Fibroblast of villous mesenchyme (primary cell): Measurements from ENCODE around the gene CENPT. TPM values are rescaled to one million over a fixed set of nuclear protein-coding genes. Genes with fewer than 3 reads are reported as not detected.

Source experiments
- DNase-seq: peaks from one replicate; pipeline ENCODE4 v3.0.0-alpha.2; 2010; ENCODE audit warnings: low read depth
- H3K4me3 ChIP-seq: 2 replicates; pipeline ENCODE4 v1.5.1; 2011; ENCODE audit warnings: low read depth, mild to moderate bottlenecking, low read length
- total RNA-seq: library from RNA; depleted of rRNA; stranded (reverse); fragments of >200 nt; gene quantifications from 2 replicates; pipeline ENCODE4 v1.2.3, GENCODE V29; 2012
- TF ChIP-seq, protein P1 (sequence below): IDR thresholded peaks from 2 replicates; pipeline ENCODE4 v1.5.1; 2012; ENCODE audit warnings: low read depth, mild to moderate bottlenecking, low read length; ENCODE audit not compliant: insufficient read depth

CENPT gene
- total RNA-seq, 1 donor, result 39.7 TPM

DNA sequence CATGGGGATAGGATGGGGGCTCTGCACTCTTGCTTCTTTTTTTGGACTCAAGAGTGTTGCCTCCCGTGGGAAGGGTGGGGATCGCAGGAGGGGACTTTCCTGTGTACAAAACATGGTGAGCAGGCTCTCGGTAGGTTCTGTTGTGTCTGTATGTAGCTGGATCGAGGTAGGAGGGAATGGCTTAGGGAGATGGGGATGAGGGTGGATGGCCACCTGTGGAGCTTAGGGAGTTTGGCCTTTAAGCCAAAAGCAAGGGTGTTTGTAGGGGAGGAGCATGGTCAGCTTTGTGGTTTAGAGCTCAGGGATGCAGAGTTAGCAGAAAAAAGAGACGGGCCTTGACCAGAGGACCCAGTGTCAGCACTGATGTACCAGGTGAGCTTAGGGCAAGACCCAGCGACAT is 14.4 kb upstream of the CENPT start:
- H3K4me3 ChIP-seq, result no peak overlapping the region
- DNase-seq, result no peak
- TF ChIP-seq, protein P1, sequence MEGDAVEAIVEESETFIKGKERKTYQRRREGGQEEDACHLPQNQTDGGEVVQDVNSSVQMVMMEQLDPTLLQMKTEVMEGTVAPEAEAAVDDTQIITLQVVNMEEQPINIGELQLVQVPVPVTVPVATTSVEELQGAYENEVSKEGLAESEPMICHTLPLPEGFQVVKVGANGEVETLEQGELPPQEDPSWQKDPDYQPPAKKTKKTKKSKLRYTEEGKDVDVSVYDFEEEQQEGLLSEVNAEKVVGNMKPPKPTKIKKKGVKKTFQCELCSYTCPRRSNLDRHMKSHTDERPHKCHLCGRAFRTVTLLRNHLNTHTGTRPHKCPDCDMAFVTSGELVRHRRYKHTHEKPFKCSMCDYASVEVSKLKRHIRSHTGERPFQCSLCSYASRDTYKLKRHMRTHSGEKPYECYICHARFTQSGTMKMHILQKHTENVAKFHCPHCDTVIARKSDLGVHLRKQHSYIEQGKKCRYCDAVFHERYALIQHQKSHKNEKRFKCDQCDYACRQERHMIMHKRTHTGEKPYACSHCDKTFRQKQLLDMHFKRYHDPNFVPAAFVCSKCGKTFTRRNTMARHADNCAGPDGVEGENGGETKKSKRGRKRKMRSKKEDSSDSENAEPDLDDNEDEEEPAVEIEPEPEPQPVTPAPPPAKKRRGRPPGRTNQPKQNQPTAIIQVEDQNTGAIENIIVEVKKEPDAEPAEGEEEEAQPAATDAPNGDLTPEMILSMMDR, result no peak

GRCh38 chr16:67860589-67861398 is 13.3 kb upstream of the CENPT start:
- DNase-seq, result peak; percentile 61
- TF ChIP-seq, protein P1, result no peak
- H3K4me3 ChIP-seq, result no peak overlapping the region

DNA sequence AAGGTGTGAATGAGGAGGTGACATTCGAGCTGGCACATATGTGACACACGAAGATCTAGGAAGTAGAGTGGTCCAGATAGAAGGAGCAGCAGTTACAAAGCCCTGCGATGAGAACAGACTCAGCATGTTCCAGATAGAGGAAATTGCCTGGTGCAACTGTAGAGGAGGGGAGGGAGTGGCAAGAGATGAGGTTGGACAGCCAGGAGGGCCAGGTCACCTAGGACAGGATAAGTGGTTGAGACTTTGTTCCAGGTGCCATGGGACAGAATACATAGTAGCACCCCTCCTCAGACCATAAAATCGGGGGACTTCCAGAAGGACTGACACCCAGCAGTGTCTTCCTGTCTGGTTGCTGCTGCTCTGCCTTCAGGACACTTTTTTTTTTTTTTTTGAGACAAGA is 11.0 kb upstream of the CENPT start:
- H3K4me3 ChIP-seq, result no peak overlapping the region
- DNase-seq, result no peak
- TF ChIP-seq, protein P1, result no peak

- TF ChIP-seq, protein P1, result no peak
- H3K4me3 ChIP-seq, result no peak overlapping the region
- DNase-seq, result peak; percentile 84
Measured at GRCh38 chr16:67857547-67858233, 10.2 kb upstream of the CENPT start.

- no peak overlapping the region for H3K4me3 ChIP-seq
- DNase-seq, result no peak
- TF ChIP-seq, protein P1, result no peak
Measured at GRCh38 chr16:67856927-67857546, 9.5 kb upstream of the CENPT start.

DNA sequence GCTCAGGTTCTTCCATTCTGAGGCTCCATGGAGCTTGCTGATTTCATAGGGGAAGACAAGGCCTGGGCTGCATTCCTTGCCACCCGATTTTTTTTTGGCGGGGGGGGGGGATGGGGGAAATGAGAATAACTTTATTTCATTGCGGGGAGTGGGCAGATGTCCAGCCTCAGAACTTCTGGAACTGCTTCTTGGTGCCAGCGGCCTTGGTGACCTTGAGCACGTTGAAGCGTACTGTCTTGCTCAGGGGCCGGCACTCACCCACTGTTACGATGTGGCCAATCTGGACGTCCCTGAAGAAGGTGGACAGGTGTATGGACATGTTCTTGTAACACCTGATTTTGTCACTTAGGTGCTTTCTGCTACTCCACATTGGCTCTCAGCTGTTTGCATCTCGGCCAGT is 8.3 kb upstream of the CENPT start:
- DNase-seq, result no peak
- TF ChIP-seq, protein P1, result no peak
- no peak overlapping the region for H3K4me3 ChIP-seq
